Raji (cell line): ENCODE data around the gene LAMA3.

Experiments used
- POLR2A ChIP-seq: IDR thresholded peaks from 2 replicates; pipeline ENCODE4 v1.6.1; 2011; ENCODE audit warnings: low read depth, low read length, control low read depth; ENCODE audit not compliant: insufficient read depth

The LAMA3 gene

GRCh38 chr18:23805898-23806297, 116.6 kb downstream of the LAMA3 start:
- TF ChIP-seq POLR2A = no peak

GRCh38 chr18:23809415-23809814, 120.2 kb downstream of the LAMA3 start:
- TF ChIP-seq POLR2A = no peak

GRCh38 chr18:23810396-23810795, 121.1 kb downstream of the LAMA3 start:
- no peak for TF ChIP-seq POLR2A

- no peak for TF ChIP-seq POLR2A
Observed at GRCh38 chr18:23811176-23811575, 121.9 kb downstream of the LAMA3 start.

- TF ChIP-seq POLR2A = no peak
Observed at GRCh38 chr18:23812546-23813440, 123.5 kb downstream of the LAMA3 start.

GRCh38 chr18:23814991-23815614, 125.8 kb downstream of the LAMA3 start:
- no peak for TF ChIP-seq POLR2A

- TF ChIP-seq POLR2A = no peak
Observed at GRCh38 chr18:23816021-23816420, 126.8 kb downstream of the LAMA3 start.

- TF ChIP-seq POLR2A = no peak
Observed at GRCh38 chr18:23816740-23817139, 127.5 kb downstream of the LAMA3 start.

- no peak for TF ChIP-seq POLR2A
Observed at GRCh38 chr18:23819001-23819400, 129.7 kb downstream of the LAMA3 start.

GRCh38 chr18:23822590-23823385, 133.5 kb downstream of the LAMA3 start:
- no peak for TF ChIP-seq POLR2A

GRCh38 chr18:23824240-23824639, 135.0 kb downstream of the LAMA3 start:
- TF ChIP-seq POLR2A = no peak

- no peak for TF ChIP-seq POLR2A
Observed at GRCh38 chr18:23824669-23825068, 135.4 kb downstream of the LAMA3 start.

GRCh38 chr18:23825496-23825895, 136.2 kb downstream of the LAMA3 start:
- TF ChIP-seq POLR2A = no peak

- TF ChIP-seq POLR2A = no peak
Observed at GRCh38 chr18:23825978-23826405, 136.7 kb downstream of the LAMA3 start.

GRCh38 chr18:23826850-23827620, 137.8 kb downstream of the LAMA3 start:
- TF ChIP-seq POLR2A = no peak

- no peak for TF ChIP-seq POLR2A
Observed at GRCh38 chr18:23827681-23828080, 138.4 kb downstream of the LAMA3 start.
